GM21381 (cell line): ENCODE data around the gene S100A16.

Source experiments
- ATAC-seq: cut with Tn5 transposase; IDR thresholded peaks from one replicate; pipeline ENCODE4 v1.9.1; 2021; ENCODE audit warnings: mild to moderate bottlenecking, moderate library complexity; ENCODE audit not compliant: unreplicated experiment

Gene S100A16

GRCh38 chr1:153616144-153616916 lies 3.4 kb upstream of the S100A16 start, which contains the start of gene S100A14:
Gene S100A14 (minus strand): TSS chr1:153616325. CDS start chr1:153615858, 467 bp downstream.
- ATAC-seq: no peak

GRCh38 chr1:153615406-153615805 lies 2.5 kb upstream of the S100A16 start:
- ATAC-seq: no peak

GRCh38 chr1:153614906-153615305 lies 2.0 kb upstream of the S100A16 start:
- ATAC-seq: no peak

GRCh38 chr1:153614189-153614900 lies 1.4 kb upstream of the S100A16 start:
- no peak for ATAC-seq

- no peak for ATAC-seq
Measured at GRCh38 chr1:153613406-153613805, 469 bp upstream of the S100A16 start.

GRCh38 chr1:153612111-153612754 lies 704 bp downstream of the S100A16 start:
- no peak for ATAC-seq

GRCh38 chr1:153611356-153611755 lies 1.6 kb downstream of the S100A16 start:
- no peak for ATAC-seq

GRCh38 chr1:153610811-153611301 lies 2.1 kb downstream of the S100A16 start:
- no peak for ATAC-seq

GRCh38 chr1:153610334-153610733 lies 2.6 kb downstream of the S100A16 start:
- ATAC-seq: no peak

GRCh38 chr1:153609585-153609907 lies 3.4 kb downstream of the S100A16 start:
- ATAC-seq: no peak

GRCh38 chr1:153608742-153609584 lies 4.0 kb downstream of the S100A16 start:
- ATAC-seq: no peak

GRCh38 chr1:153608089-153608682 lies 4.8 kb downstream of the S100A16 start:
- ATAC-seq: no peak

- no peak for ATAC-seq
Measured at GRCh38 chr1:153607381-153607780, 5.6 kb downstream of the S100A16 start.

- no peak for ATAC-seq
Measured at GRCh38 chr1:153606194-153606593, 6.7 kb downstream of the S100A16 start.

- no peak for ATAC-seq
Measured at GRCh38 chr1:153602749-153603148, 10.2 kb downstream of the S100A16 start.

GRCh38 chr1:153599847-153600246 lies 13.1 kb downstream of the S100A16 start:
- ATAC-seq: no peak

- ATAC-seq: peak; percentile 96
Measured at GRCh38 chr1:153598309-153599172, 14.4 kb downstream of the S100A16 start.

GRCh38 chr1:153597206-153597605 lies 15.7 kb downstream of the S100A16 start:
- ATAC-seq: no peak

- no peak for ATAC-seq
Measured at GRCh38 chr1:153592748-153593147, 20.2 kb downstream of the S100A16 start.
